HL-60 (cell line): ENCODE measurements around the gene DLL1.

Source experiments
- DNase-seq, 2 experiments: peaks; one replicate each; pipeline ENCODE4 v3.0.0-alpha.2; 2010 to 2020; ENCODE audit warnings: low read depth in 1 of 2, low spot score in 1 of 2
- H3K27ac ChIP-seq: fragments of 250-450 bp; sonication (Bioruptor Pico); replicated peaks from 2 replicates; pipeline ENCODE4 v1.5.1; 2020; ENCODE audit warnings: mild to moderate bottlenecking, moderate library complexity
- H3K27me3 ChIP-seq: fragments of 250-450 bp; sonication (Bioruptor Pico); 2 replicates; pipeline ENCODE4 v1.5.1; 2021; ENCODE audit warnings: mild to moderate bottlenecking, moderate library complexity; ENCODE audit not compliant: insufficient read depth, poor library complexity, severe bottlenecking
- H3K4me3 ChIP-seq: replicated peaks from 2 replicates; pipeline ENCODE4 v1.5.1; 2011; ENCODE audit warnings: mild to moderate bottlenecking, control low read depth, low read length; ENCODE audit not compliant: insufficient read depth
- GABPA ChIP-seq: IDR thresholded peaks from 2 replicates; pipeline ENCODE4 v1.6.1; 2012; ENCODE audit warnings: low read depth
- POLR2AphosphoS5 ChIP-seq: IDR thresholded peaks from 2 replicates; pipeline ENCODE4 v1.6.1; 2012; ENCODE audit warnings: low read depth
- SPI1 ChIP-seq: IDR thresholded peaks from 2 replicates; pipeline ENCODE4 v1.6.1; 2012; ENCODE audit warnings: low read depth, mild to moderate bottlenecking, borderline replicate concordance
- TF ChIP-seq, protein P1 (sequence below): IDR thresholded peaks from one replicate; pipeline ENCODE4 v1.5.1; 2011; ENCODE audit warnings: low read length, control low read depth, inconsistent platforms; ENCODE audit not compliant: insufficient read depth
- TF ChIP-seq, protein P2 (sequence below): IDR thresholded peaks from 2 replicates; pipeline ENCODE4 v1.6.1; 2012; ENCODE audit warnings: low read depth; ENCODE audit not compliant: insufficient replicate concordance

Gene DLL1

DNA sequence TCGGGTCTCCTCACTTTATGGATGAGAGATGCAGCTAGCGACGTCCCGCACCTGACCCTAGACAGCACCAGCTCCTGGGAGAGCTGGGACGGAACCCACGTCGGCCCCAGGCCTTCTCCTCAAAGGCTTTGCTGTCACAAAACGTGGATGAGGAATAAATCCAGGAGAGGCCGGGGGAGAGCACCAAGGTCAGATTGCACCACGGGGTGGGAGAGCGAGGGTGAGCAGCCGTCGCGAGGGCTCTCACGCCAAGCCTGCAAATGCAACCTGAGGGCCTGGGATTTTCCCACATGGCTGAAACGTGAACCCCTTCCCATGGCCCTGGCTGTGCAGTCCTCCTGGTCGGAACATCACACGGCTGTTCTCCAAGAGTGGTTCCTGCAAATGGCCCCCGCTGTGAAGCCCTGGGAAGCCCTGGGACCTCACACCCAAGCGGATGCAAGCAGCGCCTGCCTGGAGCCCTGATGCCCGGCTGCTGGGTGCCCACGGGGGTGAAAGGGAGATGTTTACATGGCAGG lies 45.3 kb downstream of the DLL1 start:
- TF ChIP-seq SPI1 (no peak), POLR2AphosphoS5 (no peak)
- TF ChIP-seq, protein P1, sequence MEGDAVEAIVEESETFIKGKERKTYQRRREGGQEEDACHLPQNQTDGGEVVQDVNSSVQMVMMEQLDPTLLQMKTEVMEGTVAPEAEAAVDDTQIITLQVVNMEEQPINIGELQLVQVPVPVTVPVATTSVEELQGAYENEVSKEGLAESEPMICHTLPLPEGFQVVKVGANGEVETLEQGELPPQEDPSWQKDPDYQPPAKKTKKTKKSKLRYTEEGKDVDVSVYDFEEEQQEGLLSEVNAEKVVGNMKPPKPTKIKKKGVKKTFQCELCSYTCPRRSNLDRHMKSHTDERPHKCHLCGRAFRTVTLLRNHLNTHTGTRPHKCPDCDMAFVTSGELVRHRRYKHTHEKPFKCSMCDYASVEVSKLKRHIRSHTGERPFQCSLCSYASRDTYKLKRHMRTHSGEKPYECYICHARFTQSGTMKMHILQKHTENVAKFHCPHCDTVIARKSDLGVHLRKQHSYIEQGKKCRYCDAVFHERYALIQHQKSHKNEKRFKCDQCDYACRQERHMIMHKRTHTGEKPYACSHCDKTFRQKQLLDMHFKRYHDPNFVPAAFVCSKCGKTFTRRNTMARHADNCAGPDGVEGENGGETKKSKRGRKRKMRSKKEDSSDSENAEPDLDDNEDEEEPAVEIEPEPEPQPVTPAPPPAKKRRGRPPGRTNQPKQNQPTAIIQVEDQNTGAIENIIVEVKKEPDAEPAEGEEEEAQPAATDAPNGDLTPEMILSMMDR: no peak
- H3K27ac ChIP-seq: no peak overlapping the region
- H3K4me3 ChIP-seq: no peak overlapping the region
- H3K27me3 ChIP-seq: no peaks in the 10 kb centered on the region
- no peak for DNase-seq

DNA sequence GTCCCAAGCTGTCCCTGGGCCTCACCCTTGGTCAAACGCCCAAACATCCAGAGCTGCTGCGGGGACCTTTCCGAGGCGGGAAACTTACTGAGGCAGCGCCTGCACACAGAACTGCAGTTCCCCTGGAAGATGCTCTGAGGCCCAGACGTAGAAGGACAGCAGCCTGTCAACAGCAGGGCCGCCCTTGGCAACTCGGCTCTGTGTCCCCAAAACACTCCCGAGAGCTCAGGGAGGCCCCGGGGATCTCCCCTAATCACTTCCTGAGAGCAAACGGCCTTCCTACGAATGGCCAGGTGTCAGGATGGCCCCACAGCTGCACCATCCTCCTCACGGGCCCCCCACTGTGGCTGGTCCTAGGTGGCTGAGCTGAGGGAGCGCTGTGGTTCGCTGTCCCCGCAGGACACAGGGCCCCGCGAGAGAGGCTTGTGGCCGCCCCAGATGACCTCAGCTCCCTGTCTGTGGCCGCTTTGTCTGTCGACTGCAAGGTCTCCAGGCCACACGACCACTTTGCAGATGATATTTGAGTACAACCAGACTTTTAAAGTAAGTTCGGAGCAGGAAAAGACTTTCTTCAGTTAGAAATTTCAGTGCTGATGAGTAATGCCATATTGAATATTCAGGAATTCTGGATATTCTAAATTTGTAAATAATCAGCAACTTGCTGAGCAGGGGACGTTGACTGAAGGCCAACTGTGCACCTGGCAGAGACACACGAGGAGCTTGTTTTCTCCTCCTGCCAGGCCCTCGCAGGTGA lies 46.0 kb downstream of the DLL1 start:
- Histone ChIP-seq H3K27ac (no peak overlapping the region), H3K27me3 (no peaks in the 10 kb centered on the region), H3K4me3 (no peak overlapping the region)
- DNase-seq: no peak
- TF ChIP-seq POLR2AphosphoS5 (no peak), GABPA (no peak), SPI1 (no peak)
- TF ChIP-seq, protein P1: no peak
- TF ChIP-seq, protein P2, sequence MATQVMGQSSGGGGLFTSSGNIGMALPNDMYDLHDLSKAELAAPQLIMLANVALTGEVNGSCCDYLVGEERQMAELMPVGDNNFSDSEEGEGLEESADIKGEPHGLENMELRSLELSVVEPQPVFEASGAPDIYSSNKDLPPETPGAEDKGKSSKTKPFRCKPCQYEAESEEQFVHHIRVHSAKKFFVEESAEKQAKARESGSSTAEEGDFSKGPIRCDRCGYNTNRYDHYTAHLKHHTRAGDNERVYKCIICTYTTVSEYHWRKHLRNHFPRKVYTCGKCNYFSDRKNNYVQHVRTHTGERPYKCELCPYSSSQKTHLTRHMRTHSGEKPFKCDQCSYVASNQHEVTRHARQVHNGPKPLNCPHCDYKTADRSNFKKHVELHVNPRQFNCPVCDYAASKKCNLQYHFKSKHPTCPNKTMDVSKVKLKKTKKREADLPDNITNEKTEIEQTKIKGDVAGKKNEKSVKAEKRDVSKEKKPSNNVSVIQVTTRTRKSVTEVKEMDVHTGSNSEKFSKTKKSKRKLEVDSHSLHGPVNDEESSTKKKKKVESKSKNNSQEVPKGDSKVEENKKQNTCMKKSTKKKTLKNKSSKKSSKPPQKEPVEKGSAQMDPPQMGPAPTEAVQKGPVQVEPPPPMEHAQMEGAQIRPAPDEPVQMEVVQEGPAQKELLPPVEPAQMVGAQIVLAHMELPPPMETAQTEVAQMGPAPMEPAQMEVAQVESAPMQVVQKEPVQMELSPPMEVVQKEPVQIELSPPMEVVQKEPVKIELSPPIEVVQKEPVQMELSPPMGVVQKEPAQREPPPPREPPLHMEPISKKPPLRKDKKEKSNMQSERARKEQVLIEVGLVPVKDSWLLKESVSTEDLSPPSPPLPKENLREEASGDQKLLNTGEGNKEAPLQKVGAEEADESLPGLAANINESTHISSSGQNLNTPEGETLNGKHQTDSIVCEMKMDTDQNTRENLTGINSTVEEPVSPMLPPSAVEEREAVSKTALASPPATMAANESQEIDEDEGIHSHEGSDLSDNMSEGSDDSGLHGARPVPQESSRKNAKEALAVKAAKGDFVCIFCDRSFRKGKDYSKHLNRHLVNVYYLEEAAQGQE: no peak

DNA sequence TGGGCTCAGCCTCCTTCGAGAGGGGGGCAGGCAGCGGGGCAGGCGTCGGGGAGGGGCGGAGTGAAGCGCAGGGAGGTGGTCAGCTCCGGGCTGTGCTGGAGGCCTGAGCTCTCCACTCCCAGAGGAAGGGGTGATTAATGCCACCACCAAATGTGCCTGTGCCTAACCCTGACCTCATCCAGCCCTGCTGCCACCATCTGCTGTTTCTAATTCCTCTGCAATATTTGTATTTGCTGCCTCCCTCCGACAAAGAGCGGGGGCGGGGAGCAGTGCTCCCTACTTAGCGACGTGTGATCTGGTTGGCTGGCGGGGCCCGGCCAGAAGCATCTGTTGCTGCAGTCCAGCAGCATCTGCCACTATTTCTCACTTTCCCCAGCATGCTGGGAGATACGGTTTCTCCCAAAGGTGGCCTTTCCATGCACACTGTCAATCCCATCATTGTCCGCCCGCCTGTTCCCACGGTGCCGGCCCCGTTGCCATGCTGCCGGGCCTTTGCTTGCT lies 47.0 kb downstream of the DLL1 start:
- DNase-seq: no peak
- Histone ChIP-seq H3K27me3 (no peaks in the 10 kb centered on the region), H3K4me3 (no peak overlapping the region), H3K27ac (no peak overlapping the region)
- TF ChIP-seq, protein P1: no peak
- no peak for TF ChIP-seq POLR2AphosphoS5
- no peak for TF ChIP-seq GABPA
- TF ChIP-seq, protein P2: no peak
- TF ChIP-seq SPI1: no peak
